ENCODE results near the gene EXPH5. TPM values are rescaled to one million over a fixed set of nuclear protein-coding genes. Genes with fewer than 3 reads are reported as not detected.

EXPH5 gene
- total RNA-seq, 1 donor from 2014 or later, result 30.8 TPM

DNA sequence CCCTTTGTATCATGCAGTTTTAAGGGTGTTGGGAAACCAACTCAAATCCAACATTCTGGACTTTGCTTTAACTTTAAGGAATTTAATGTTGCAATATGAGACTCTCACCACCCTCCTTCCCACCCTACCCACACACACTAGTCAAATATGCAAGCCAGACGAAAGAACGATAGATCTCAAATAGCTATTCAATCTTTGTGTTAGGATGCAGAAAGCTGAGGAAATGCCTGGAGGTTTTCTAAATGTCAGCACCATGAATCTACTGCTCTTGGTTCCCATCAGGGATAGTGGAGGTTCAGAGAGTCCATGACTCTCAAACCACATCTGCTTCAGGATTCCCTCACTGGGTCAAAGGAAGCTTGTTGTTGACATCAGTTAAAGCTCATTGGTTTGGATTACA is 33.7 kb downstream of the EXPH5 start:
- intact Hi-C loops (cut with DNase I), result no loop called here
- Histone ChIP-seq H3K9me3 (no peaks in the 10 kb centered on the region), H3K4me3 (no peak overlapping the region), H3K4me1 (peaks cover 6% of the 10 kb centered on the region), H3K36me3 (no peaks in the 10 kb centered on the region), H3K27ac (no peak overlapping the region), H3K27me3 (no peaks in the 10 kb centered on the region)
- DNase-seq, result no peak
- ATAC-seq, result peak; percentile 36
- no peak for TF ChIP-seq CTCF (IDR thresholded peaks at IDR 0.05)

DNA sequence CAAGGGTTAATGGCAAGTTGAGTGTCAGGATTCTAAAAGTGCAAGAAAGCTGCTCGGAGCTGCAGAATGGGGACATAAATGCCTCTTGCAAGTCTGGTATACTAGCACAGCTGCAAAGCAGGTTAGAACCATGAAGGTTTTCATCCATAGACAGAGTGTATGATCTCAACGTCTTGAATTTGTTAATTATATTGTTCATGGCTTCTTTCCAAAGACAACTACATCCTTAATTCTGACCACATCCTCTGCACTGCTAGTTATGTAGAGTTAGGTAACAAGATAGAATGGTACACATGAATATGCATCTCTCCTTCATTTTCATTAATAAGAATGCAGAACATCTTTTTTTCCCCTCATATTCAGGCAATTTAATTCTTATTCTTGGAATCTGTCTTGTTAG is 34.2 kb downstream of the EXPH5 start:
- DNase-seq (no peak), ATAC-seq (no peak)
- intact Hi-C loops (cut with DNase I), result no loop called here
- no peak for TF ChIP-seq CTCF (IDR thresholded peaks at IDR 0.05)
- Histone ChIP-seq H3K36me3 (no peaks in the 10 kb centered on the region), H3K4me3 (no peak overlapping the region), H3K27me3 (no peaks in the 10 kb centered on the region), H3K4me1 (peaks cover 6% of the 10 kb centered on the region), H3K27ac (no peak overlapping the region), H3K9me3 (no peaks in the 10 kb centered on the region)

GRCh38 chr11:108558222-108558621 is 35.3 kb downstream of the EXPH5 start:
- ATAC-seq, result no peak

GRCh38 chr11:108556019-108556418 is 37.5 kb downstream of the EXPH5 start:
- Histone ChIP-seq H3K4me3 (no peak overlapping the region), H3K9me3 (no peaks in the 10 kb centered on the region), H3K4me1 (no peaks in the 10 kb centered on the region), H3K27ac (no peak overlapping the region), H3K36me3 (no peaks in the 10 kb centered on the region), H3K27me3 (no peaks in the 10 kb centered on the region)
- intact Hi-C loops (cut with DNase I), result no loop called here
- no peak for DNase-seq
- TF ChIP-seq CTCF (IDR thresholded peaks at IDR 0.05), result no peak
- ATAC-seq, result no peak

More at GRCh38 chr11:108558222-108558621, 35.3 kb downstream of the EXPH5 start:
- intact Hi-C loops (cut with DNase I), result no loop called here
- Histone ChIP-seq H3K4me1 (peaks cover 6% of the 10 kb centered on the region), H3K27ac (no peak overlapping the region), H3K36me3 (no peaks in the 10 kb centered on the region), H3K27me3 (no peaks in the 10 kb centered on the region), H3K4me3 (no peak overlapping the region), H3K9me3 (no peaks in the 10 kb centered on the region)
- no peak for TF ChIP-seq CTCF (IDR thresholded peaks at IDR 0.05)
- no peak for DNase-seq

DNA sequence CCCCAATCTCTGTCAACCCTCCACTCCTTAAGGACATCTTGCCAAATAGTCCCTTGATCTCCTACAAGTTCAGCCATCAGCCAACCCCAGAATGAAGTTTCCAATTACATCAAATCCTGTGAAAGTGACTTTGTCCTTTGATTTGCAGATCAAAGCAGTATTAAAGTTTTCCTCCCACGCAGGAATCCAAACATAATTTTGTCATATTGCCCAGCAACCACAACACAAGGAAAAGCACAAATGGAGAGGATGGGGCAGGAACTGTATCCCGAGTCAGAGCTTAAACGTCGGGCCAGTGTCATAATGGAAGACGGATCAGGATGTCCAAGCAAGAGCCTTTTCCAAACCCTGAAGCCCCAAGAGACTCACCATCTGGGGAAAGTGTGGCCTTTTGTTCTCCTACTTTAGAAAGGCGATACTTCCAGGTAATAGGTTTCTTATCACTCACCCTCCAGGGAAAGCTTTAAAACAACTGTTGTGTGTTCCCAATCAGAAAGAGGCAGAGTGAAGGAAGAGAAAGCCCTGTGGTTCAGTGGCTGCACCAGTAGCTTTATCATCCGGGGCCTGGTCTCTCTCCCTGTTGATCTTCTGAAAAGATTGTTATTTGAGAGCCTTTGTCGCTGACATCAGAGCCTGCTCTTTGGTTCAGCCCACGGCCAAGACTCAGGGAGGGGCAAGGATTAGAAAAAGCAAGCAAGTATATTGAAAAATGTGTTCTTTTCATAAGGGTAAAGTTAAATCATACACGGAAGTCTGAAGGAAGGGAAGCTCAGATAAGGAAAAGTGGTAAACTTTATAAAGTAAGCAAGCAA is 41.7 kb downstream of the EXPH5 start:
- DNase-seq (no peak), ATAC-seq (peak; percentile 19)
- Histone ChIP-seq H3K4me1 (no peaks in the 10 kb centered on the region), H3K36me3 (no peaks in the 10 kb centered on the region), H3K9me3 (no peaks in the 10 kb centered on the region), H3K4me3 (no peak overlapping the region), H3K27ac (peak overlapping the region; percentile 27), H3K27me3 (no peaks in the 10 kb centered on the region)
- intact Hi-C loops (cut with DNase I), result no loop called here
- TF ChIP-seq CTCF (IDR thresholded peaks at IDR 0.05), result no peak

All from upper lobe of right lung (tissue), 1 donor.